HG02763 (cell line): Measurements from ENCODE around the gene CTIF.
A peak's percentile ranks its signal among the peaks of the same experiment; 100 is the strongest.

Experiments
- ATAC-seq: cut with Tn5 transposase; IDR thresholded peaks from one replicate; pipeline ENCODE4 v1.9.1; 2021; ENCODE audit warnings: mild to moderate bottlenecking, moderate library complexity; ENCODE audit not compliant: unreplicated experiment

Gene CTIF

DNA sequence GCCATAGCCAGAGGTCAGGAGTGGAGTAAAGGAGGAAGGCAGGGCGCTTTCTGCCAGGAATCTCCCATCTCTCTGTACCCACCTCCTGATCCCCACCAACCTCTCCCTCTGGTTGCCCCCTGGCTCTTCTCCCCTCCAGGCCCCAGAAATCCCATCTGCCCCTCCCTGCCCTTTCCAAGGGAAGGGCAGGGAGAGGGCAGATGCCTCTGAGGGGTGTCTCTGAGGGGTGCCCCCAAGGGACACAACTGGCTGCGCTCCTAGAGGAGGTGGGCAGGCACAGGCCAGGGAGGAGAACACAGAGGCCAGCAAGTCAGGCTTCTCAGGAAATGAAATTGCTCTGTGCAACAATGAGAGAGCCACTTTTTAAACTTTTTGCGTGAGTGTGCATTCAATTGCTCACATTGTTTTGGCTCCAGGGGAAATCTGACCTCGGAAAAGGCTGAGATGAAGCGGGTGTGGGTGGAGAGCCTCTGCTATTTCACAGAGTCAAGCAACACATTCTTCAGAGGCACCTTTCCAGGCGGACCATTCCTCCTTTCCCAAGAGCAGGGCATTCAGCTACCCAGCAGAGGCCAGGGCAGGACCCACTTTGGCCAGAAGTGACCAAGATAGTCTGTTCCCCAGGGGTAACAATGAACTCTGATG is 286.4 kb downstream of the CTIF start:
- ATAC-seq: no peak

DNA sequence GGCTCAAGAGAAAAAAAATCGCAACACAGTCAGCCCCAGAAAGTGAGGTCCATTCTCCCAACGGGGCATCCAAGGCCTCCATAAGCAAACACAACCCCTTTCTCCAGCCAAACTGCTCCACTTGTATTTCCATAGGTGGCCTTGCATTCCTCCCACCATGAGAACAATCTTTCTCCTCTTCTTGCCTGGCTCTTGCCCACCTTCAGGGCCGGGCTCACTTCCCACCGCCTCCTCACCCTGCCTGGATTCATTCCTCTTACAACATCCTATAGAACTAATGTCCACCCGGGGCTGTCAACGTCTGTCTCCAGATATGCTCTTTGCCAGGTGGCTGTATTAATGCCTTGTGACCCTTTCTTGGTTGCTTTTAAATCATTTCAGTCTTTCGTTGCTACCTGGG is 287.4 kb downstream of the CTIF start:
- no peak for ATAC-seq

DNA sequence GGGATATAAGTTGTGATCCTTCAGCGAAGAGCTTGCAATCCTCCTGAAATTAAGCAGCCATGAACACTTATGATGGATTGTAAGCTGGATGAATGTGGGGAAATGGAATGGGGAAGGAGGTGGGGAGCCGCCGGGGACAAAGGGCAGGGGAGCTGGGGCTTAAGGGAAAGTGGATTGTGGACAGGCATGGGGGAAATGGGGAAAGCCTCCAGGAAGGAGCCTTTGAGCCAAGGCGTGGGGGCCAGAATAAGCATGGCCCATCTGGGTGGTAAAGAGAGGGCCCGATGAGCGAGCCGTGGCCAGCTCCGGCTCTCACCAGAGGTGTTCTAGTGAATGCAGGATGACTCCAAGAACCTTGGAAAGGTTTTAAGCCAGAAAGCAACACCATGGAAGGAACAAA is 288.0 kb downstream of the CTIF start:
- no peak for ATAC-seq

DNA sequence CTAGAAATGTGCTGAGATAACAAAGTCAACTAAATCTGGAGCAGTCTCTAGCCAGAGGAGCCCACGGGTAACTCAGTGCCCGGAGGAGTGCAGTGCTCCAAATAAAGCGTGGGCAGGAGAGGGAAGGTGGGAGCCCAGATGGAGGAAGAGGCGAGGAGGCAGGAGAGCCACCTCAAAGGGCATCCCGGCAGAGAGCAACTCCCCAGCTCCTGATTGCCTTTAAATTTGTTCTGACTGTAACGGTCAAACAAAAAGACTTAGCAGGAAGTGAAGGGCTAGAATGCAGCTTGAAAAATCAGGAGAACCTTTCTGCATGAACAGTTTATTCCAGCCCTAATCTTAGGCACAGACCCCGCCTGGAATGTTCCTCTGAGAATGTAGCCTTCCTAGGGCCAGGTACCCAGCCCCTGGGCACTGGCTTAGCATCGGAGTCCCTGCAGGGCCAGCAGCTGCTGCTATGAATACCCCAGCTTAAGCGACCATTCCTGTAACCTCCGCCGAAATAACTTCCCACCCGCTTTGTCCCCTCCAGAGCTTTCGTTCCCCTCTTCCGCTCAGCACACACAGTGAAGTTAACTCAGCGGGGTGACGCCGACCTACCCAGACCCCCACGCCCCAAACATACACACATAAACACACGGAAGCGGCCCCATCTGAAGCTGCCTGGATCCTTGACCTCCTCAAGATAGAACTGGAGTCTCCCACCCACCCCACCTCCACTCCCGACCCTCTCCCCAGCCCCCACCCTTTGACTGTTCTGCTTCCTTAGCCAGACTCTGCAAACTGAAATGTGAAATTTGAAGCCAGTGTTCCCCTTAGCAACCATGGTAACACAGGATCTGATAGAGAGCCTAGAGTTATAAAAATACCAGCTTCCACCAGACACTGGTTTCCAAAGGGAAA is 288.7 kb downstream of the CTIF start:
- no peak for ATAC-seq

DNA sequence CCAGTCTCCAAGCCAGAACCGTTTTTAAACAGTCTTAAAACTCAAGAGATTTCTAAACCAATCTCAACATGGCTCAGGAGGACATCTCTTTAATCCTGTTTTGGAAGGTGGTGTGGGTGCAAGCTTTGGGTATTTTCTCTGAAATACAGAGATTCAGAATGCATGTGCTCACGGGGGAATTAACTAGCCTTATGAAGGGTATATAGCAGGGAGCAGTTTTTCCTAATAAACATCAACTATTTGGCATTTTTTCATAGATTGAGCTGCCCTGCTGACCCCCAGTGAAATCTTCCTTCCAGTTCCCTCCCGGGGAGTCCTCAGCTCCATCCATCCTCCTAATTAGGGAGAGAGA is 289.3 kb downstream of the CTIF start:
- no peak for ATAC-seq

DNA sequence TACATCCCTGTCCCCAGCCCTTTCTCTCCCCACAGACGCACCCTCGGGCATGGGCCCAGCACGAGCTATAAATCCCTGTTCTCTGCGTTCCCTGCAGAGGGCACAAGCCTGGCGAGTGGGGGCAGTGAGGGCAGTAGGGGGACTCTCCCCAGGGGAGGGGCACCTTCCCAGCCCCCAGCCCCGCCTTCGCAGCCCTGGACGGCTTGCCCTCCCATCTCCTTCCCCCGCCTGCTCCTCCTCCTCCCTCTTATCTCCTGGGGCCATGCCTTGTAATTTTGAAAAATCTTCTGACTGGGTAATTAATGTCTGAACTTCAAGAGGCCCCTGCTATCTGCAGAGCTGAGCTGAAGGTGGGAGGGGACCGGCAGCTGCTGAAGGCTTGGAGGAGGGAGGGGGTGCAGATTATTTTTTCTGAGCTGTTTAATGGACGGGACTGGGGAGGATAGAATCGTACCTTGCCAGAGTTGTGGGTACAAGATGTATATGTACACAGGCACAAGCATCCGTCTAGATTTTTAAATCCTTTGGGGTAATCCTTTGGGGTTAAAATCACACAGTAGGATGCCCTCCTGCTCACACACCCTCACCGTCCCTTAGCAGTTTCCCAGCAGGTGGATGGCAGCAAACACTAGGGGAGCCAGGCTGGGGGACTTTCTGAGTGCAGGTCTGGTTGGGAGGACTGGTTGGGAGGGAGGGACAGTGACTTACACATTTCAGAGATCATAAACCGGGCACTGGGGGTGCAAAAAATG is 290.0 kb downstream of the CTIF start:
- no peak for ATAC-seq

DNA sequence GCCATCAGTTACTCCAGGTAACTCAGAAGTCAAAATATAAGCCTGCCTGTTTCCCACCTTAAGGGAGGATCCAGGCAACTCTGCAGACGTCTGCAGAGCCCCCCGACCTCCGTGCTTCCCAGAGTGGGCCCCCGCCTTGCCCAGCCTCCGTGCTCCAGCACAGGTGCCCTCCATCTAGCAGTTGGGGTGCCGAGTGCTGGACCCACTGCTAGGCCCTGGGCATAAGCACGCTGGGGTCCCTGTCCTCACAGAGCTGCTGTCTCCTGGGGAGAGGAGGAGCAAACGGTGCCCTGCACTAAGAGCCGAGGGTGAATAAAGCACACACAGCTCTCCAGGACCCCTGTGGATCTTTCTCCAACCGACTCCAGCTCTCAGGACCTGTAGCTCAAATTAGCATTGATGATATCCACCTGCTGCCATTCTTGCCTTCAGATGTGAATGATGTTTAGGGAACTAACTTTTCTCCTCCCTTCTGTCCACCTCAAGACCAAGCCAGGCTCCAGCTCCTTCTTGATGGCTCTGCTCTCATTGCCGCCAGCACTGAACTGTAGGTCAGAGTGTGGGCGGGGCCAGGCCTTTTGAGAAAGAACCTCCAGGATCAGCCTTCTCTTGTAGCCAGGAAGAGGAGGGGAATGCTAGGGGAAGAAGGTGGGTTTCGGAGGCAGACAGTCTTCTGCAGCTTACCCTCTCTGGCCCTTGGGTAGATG is 290.8 kb downstream of the CTIF start:
- no peak for ATAC-seq

DNA sequence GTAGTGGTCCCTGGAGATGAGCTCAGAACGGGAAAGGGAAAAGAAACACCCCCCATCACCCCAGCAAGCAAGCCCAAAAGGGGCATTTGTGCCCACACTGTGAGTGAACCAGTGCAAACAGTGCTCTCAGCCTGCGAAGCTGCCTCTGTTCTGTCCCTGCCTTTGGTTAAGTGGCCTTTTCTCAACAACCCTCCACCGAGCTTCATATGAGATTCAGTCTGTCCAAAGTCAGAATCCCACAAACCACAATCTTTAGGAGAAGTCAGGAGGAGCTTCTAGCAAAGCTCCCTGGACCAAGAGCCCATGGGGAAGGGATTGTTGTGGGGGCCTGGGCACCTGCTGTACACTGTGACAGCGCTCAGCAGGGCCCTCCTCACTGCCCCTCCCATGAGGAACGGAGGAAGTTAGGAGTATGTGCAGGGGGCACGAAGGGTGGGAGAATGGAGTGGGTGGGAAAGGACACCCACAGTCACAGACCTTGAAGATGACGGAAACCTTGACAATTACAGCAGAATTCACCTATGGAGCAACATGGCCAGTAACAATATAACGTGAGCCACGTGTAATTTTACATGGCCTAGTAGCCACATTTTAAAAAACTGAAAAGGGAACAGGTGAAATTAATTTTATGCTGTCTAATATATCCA is 292.4 kb downstream of the CTIF start:
- ATAC-seq: no peak

DNA sequence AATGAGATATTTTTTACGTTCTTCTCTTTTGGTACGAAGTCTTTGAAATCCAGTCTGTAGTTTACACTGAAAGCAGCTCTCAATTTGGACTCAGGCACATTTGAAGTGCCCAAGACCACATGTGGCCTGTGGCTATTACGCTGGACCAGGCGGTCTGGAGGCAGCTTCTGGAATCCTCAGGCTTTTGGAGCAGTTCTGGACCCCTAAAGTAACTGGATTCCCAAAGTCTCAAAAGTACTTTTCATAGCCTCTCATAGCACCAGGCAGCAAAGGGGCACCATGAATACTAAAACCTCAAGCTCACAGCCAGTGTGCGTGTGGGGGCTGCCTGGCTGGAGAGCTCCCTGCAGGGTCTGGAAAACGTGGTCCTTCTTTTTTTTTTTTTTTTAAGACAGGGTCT is 293.0 kb downstream of the CTIF start:
- no peak for ATAC-seq

DNA sequence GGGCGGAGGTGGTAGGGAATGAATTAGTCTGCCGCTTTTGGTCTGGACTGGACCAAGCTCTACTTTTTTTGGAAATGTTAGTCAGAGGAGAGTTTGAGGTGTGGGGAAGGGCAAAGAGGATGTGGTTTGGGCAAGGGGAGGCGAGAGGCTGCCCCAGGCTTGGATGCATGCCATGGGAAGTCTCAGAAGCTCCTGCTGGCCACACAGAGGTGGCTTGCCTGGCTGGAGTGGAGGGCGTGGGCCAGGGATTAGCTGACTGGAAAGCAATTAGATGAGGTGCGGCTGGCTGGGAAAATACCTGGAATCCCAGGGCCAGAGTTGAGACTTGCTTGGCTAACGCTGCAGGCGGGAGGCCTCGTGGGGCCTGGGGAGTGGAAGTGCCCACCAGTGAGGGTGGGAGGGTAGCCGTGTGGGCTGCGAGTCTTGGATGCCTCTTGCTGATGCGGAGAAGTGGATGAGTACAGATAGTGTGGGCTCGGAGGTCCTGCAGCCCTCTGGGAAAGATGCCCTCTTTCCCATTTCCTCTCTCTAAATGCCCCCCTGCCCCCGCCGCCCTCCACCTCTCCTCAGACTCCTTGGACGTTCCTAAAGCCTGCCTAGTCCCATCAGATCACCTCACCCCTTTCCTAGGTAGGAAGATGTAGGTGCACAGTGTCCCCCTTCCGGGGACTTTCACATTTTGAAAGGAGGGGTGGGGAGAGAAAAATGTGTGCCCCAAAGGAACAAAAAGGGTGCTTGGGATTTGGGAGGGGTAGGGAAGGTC is 294.3 kb downstream of the CTIF start:
- ATAC-seq: no peak

DNA sequence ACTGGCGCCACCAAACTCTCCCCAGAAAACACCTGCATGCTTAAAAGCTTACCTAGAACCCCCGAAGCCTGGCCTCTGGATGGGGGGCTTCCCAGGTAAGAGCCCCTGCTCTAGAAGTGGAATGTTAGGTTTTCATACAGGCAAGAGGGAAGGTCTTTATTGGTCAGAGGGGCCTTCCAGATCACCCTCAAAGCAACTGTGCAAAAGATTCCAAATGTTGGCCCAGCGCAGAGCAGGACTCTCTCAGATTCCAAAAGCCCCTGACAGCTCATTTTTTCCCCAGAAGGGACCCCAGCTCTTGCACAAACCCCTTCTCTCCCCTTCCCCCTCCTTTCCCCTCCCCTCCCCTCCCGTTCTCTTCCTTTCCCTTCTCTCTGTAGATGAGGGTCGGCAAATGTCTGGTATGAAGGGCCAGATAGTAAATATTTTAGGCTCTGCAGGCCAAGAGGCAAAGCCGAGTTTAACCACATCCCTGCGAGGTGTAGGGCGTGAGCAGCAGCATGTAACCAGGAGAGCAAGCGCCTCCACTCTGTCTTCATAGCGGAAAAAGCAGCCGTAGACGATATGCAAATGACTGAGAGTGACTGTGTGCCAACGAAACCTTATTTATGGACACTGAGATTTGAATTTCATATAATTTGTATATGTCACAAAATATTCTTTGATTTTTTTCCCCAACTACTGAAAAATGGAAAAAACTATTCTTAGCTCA is 295.0 kb downstream of the CTIF start:
- ATAC-seq: peak; percentile 78

DNA sequence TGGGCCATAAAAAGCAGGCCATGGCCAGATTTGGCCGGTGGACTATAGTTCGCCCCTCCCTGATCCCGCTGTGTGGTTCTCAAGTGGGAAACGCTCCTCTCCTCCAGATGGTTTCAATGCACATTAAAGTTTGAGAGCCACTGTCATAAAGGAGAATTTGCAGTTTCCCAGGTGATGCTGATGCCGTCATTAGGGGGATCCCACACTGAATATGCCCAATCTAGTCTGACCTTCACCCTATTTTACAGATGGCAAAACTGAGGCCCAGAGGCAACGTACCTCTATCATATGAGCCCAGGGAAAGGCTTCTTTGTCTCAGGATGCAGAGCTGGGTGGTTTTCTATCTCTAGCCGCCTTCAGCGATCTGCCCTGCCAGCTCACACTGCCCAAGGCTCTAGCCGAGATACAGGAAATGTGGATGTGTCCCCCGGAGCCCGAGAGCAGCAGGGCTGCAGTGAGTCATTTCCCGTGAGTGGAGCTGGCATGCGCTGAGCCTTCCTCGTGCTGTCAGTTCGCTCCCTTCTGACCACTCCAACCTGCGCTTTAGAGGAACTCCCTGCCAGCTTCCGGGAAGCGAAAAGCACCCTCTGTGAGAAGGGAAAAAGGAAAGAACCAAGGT is 295.7 kb downstream of the CTIF start:
- ATAC-seq: peak; percentile 41

DNA sequence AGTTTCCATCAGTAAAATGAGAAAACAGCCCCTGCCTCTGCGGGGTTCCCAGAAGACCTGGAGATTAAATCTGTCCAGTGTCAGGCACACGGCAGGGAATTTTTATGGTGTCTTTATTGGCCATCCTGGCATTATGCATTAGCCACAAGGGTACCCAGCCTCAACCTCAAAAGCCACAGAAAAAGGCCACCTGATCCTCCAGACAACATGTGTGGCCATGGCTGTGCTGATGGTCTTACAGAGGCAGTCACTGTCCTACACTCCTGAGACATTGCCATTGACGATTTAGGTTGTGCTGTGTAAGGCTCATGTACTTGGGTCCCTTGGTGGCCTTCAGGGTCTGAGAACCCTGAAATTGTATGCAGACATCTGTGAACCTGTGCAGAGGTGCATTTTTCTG is 296.3 kb downstream of the CTIF start:
- ATAC-seq: no peak

DNA sequence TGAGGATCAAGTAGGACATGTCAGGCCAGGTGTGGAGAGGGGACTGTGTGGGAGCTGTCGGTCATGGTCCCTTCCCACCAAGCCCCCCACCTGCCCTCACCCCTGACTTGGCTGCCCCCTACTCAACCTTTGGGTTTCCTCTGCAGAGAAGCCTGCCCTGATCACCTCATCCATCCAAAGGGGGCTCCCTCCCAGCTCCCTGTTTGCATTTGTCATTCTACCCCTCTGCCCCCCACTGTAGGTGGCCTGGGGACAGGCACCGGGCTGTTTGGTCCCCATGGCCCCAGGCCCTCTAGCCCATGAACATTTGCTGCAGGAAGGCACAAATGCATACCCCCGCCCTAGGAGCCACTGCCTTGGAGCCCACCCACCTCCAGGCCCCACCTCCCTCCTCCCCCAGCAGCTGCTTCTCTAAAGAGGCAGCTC is 296.9 kb downstream of the CTIF start:
- no peak for ATAC-seq

DNA sequence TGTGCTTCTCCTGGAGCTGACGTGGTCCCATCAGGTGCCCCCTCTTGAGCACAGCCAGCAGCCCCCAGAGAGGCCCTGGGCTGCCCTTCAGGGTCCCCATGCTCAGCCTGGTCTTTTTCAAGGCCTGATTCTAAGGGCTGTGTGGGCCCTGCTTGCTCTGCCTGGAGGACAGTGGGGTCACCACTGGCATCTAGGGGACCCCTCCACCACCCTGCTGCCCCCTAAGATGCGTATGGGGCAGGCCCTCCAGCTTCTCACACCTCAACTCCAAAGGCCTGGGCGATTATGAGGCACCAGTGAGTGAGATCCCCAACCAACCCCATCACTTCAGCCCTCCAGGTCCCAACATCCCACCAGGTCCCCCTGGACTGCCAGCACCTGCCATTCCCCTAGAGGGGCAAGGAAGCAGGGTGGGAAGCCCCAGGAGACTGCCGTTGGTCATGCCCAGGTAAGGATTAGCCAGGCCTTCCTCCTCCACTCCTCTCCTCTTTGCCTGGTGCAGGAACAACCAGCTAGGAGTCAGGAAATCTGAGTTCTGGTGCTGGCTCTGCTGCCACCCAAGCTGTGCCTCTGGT is 297.5 kb downstream of the CTIF start:
- ATAC-seq: no peak

DNA sequence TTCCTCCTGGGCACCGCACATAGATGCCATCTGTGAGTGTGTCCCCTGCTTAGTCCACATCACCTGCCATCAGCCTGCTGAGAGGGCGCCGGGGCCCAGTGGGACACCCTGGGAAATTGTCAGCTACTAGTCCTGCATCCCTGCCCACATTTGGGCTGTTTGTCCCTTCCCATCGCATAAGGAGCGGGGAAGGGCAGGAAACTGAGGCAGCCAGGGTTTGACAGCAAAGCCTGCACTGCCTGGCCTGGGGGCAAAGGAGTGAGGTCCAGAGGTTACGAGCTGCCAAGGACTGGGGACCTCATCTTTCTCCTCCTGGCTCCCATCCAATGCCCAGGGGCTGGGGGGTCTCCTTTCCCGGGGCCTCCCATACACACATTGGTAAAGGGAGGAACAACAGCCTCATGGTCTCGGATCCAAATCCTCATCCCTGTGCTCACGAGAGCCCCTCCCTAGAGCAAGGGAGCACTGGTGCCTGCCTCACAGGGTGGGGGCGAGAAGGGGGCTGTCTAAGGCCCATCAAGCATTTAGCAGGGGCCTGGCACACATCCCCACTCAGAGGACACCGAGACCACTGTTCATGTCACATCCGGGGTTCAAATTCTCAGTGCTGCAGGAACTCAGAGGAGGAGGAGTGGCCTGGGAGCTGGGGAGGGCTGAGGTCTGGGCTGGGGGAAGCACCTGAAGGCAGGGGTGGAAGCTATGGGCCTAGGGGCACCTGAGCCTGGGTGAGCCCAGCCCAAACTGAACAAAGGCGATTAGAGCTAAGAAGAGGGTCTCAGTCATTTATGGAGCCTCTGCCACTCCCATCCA is 298.2 kb downstream of the CTIF start:
- no peak for ATAC-seq

DNA sequence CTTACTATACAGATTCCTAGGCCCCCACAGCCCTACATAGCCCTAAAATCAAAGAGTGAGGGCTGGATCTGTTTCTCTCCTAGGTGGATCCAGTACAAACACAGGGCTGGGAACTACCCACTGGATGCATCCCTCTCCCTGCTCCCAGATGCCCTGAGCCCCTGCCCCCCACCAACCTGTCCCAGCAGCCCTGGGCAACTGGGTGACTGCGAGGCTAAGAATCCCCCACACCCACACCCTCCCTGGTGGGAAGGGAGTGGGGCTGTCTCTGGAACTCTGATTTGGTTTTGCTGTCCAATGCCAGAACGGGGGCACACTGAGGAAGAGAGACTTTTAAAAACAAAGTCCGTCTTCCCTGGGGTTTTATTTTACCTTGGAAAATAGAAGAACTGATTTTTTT is 298.8 kb downstream of the CTIF start:
- ATAC-seq: no peak
